ENCODE data around the gene HOXC10.

The HOXC10 gene

GRCh38 chr12:54006559-54007220, 21.7 kb downstream of the HOXC10 start:
- no peak for TF ChIP-seq SPI1 (IDR thresholded peaks at IDR 0.05; ENCODE audit: low read depth, low read length)
- no peak for TF ChIP-seq POLR2AphosphoS5 (IDR thresholded peaks at IDR 0.05; ENCODE audit: low read depth, low read length)
- TF ChIP-seq PAX5 (IDR thresholded peaks at IDR 0.05; ENCODE audit: insufficient read depth, low read length, severe bottlenecking): no peak
- no peak for TF ChIP-seq POU2F2 (IDR thresholded peaks at IDR 0.05; ENCODE audit: low read depth, low read length)
- TF ChIP-seq POLR2A (IDR thresholded peaks at IDR 0.05; ENCODE audit: low read depth, low read length): no peak
- no peak for TF ChIP-seq TAF1 (IDR thresholded peaks at IDR 0.05; ENCODE audit: low read depth, low read length)
- DNase-seq (ENCODE audit: insufficient read length, low spot score): no peak
- FAIRE-seq: no peak

GRCh38 chr12:54007538-54008259, 22.8 kb downstream of the HOXC10 start:
- FAIRE-seq (no peak), DNase-seq (ENCODE audit: insufficient read length, low spot score) (no peak)
- TF ChIP-seq PAX5 (IDR thresholded peaks at IDR 0.05; ENCODE audit: insufficient read depth, low read length, severe bottlenecking) (no peak), POU2F2 (IDR thresholded peaks at IDR 0.05; ENCODE audit: low read depth, low read length) (no peak), SPI1 (IDR thresholded peaks at IDR 0.05; ENCODE audit: low read depth, low read length) (no peak), POLR2A (IDR thresholded peaks at IDR 0.05; ENCODE audit: low read depth, low read length) (no peak), TAF1 (IDR thresholded peaks at IDR 0.05; ENCODE audit: low read depth, low read length) (no peak), POLR2AphosphoS5 (IDR thresholded peaks at IDR 0.05; ENCODE audit: low read depth, low read length) (no peak)

- TF ChIP-seq PAX5 (IDR thresholded peaks at IDR 0.05; ENCODE audit: insufficient read depth, low read length, severe bottlenecking): no peak
- TF ChIP-seq TAF1 (IDR thresholded peaks at IDR 0.05; ENCODE audit: low read depth, low read length): no peak
- TF ChIP-seq POLR2A (IDR thresholded peaks at IDR 0.05; ENCODE audit: low read depth, low read length): no peak
- no peak for TF ChIP-seq POU2F2 (IDR thresholded peaks at IDR 0.05; ENCODE audit: low read depth, low read length)
- TF ChIP-seq POLR2AphosphoS5 (IDR thresholded peaks at IDR 0.05; ENCODE audit: low read depth, low read length): no peak
- TF ChIP-seq SPI1 (IDR thresholded peaks at IDR 0.05; ENCODE audit: low read depth, low read length): no peak
- FAIRE-seq: no peak
- DNase-seq (ENCODE audit: insufficient read length, low spot score): no peak
These were observed 23.3 kb downstream of the HOXC10 start for GRCh38 chr12:54008260-54008552.

- no peak for DNase-seq (ENCODE audit: insufficient read length, low spot score)
- FAIRE-seq: no peak
- TF ChIP-seq TAF1 (IDR thresholded peaks at IDR 0.05; ENCODE audit: low read depth, low read length) (no peak), PAX5 (IDR thresholded peaks at IDR 0.05; ENCODE audit: insufficient read depth, low read length, severe bottlenecking) (no peak), POLR2A (IDR thresholded peaks at IDR 0.05; ENCODE audit: low read depth, low read length) (no peak), POLR2AphosphoS5 (IDR thresholded peaks at IDR 0.05; ENCODE audit: low read depth, low read length) (no peak)
These were observed 24.5 kb downstream of the HOXC10 start for GRCh38 chr12:54009171-54010052.

- no peak for TF ChIP-seq PAX5 (IDR thresholded peaks at IDR 0.05; ENCODE audit: insufficient read depth, low read length, severe bottlenecking)
- DNase-seq (ENCODE audit: insufficient read length, low spot score) (no peak), FAIRE-seq (no peak)
These were observed 25.4 kb downstream of the HOXC10 start for GRCh38 chr12:54010053-54010971.

- DNase-seq (ENCODE audit: insufficient read length, low spot score) (no peak), FAIRE-seq (no peak)
- TF ChIP-seq PAX5 (IDR thresholded peaks at IDR 0.05; ENCODE audit: insufficient read depth, low read length, severe bottlenecking): no peak
- TF ChIP-seq POLR2A (IDR thresholded peaks at IDR 0.05; ENCODE audit: low read depth, low read length): no peak
These were observed 26.2 kb downstream of the HOXC10 start for GRCh38 chr12:54010972-54011664.

- TF ChIP-seq SPI1 (IDR thresholded peaks at IDR 0.05; ENCODE audit: low read depth, low read length) (no peak), PAX5 (IDR thresholded peaks at IDR 0.05; ENCODE audit: insufficient read depth, low read length, severe bottlenecking) (no peak), POU2F2 (IDR thresholded peaks at IDR 0.05; ENCODE audit: low read depth, low read length) (no peak), TAF1 (IDR thresholded peaks at IDR 0.05; ENCODE audit: low read depth, low read length) (no peak)
- no peak for DNase-seq (ENCODE audit: insufficient read length, low spot score)
- FAIRE-seq: no peak
These were observed 27.0 kb downstream of the HOXC10 start for GRCh38 chr12:54011665-54012532.

- no peak for TF ChIP-seq TAF1 (IDR thresholded peaks at IDR 0.05; ENCODE audit: low read depth, low read length)
- TF ChIP-seq POLR2AphosphoS5 (IDR thresholded peaks at IDR 0.05; ENCODE audit: low read depth, low read length): no peak
- no peak for TF ChIP-seq SPI1 (IDR thresholded peaks at IDR 0.05; ENCODE audit: low read depth, low read length)
- TF ChIP-seq PAX5 (IDR thresholded peaks at IDR 0.05; ENCODE audit: insufficient read depth, low read length, severe bottlenecking): no peak
- TF ChIP-seq POLR2A (IDR thresholded peaks at IDR 0.05; ENCODE audit: low read depth, low read length): no peak
- FAIRE-seq (no peak), DNase-seq (ENCODE audit: insufficient read length, low spot score) (no peak)
These were observed 27.9 kb downstream of the HOXC10 start for GRCh38 chr12:54012631-54013409.

Measured in GM12891 (cell line).